GM18870 (cell line): ENCODE results near the gene PPTC7.
"Not testable (repeated sequence)": the region's sequence is repeated elsewhere in the genome, so short reads cannot be mapped to it uniquely, and the experiment has no call there.

Experiments
- ATAC-seq: cut with Tn5 transposase; IDR thresholded peaks from one replicate; pipeline ENCODE4 v1.9.1; 2021; ENCODE audit warnings: moderate library complexity; ENCODE audit not compliant: unreplicated experiment

PPTC7 gene

DNA sequence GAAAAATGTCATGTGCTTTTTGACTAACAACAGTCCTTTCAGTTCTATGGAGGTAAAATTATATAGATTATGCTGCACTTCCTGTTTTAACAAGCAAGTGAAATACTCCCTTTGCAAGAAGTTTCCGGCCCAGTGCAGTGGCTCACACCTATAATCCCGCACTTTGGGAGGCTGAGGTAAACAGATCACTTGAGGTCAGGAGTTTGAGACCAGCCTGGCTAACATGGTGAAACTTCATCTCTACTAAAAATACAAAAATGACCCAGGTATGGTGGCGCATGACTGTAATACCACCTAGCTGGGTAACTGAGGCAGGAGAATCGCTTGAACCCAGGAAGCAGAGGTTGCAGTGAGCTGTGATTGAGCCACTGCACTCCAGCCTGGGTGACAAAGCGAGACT, 20.7 kb downstream of the PPTC7 start:
- ATAC-seq, result not testable (repeated sequence)

- no peak for ATAC-seq
Observed at GRCh38 chr12:110561471-110562201, 21.5 kb downstream of the PPTC7 start.

DNA sequence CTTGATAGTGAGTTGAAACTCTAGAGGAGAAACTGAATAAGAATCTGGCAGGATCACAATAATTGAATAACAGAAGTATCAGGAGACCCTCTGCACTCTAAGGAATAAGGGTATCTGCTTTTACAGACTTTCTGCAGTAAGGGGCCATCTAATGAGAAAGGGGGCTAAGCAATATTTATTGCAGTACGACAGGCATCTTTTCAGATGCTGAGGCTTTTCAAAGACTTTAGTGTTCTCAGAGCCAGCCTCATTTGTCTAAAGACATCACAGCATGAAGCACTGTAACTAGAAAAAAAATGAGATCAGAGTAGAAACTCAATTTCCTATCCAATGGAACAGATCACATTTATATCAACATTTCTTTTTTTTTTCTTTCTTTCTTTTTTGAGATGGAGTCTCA, 22.2 kb downstream of the PPTC7 start:
- ATAC-seq, result no peak

DNA sequence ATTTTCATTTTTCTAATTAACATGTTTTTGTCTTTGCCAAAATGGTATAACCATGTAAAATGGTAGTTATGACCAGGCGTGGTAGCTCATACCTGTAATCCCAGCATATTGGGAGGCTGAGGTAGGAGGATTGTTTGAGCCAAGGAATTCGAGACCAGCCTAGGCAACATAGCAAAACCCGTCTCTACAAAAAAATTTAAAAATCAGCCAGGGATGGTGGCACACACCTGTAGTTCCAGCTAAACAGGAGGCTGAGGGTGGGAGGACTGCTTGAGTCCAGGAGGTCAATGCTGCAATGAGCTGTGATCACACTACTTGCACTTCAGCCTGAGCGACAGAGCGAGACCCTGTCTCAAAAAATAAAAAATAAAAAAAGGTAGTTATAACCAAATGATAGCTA, 23.1 kb downstream of the PPTC7 start:
- ATAC-seq, result no peak

- not testable (repeated sequence) for ATAC-seq
Observed at GRCh38 chr12:110558945-110559344, 24.2 kb downstream of the PPTC7 start.

- no peak for ATAC-seq
Observed at GRCh38 chr12:110557300-110557699, 25.8 kb downstream of the PPTC7 start.

DNA sequence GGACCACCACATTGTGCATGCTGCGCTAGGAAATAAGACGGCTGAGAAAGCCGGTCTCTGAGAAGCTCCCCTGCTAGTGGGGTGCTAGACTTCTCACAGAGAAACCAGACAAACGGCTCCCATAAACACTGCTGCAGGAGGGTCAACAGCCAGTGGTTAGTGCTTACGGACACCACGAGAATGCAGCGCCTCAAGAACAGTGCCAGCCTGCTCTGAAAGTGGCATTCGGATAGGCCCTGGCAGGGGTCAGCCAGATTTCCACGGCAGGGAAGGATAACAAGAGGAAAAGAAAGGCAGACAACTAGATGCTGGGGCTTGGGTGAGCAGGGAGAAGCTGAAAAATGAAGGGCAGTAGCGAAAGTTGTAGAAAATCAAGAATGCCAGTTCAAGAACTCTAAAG, 26.4 kb downstream of the PPTC7 start:
- ATAC-seq, result no peak

GRCh38 chr12:110555577-110556406, 27.3 kb downstream of the PPTC7 start:
- no peak for ATAC-seq

DNA sequence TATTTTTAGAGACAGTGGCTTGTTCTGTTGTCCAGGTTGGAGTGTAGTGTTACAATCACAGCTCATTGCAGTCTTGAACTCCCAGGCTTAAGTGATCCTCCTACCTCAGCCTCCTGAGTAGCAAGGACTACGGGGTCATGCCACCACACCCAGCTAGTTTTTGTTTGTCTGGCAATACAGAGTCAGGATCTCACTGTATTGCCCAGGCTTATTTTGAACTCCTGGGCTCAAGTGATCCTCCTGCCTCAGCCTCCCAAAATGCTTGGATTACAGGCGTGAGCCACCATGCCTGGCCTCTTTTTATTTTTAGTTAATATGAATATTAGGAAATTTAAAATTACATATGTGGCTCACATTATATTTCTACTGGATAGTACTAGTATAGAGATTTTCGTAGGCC, 28.9 kb downstream of the PPTC7 start:
- no peak for ATAC-seq

- ATAC-seq, result no peak
Observed at GRCh38 chr12:110550981-110551380, 32.1 kb downstream of the PPTC7 start.

- no peak for ATAC-seq
Observed at GRCh38 chr12:110549716-110550115, 33.4 kb downstream of the PPTC7 start.

- no peak for ATAC-seq
Observed at GRCh38 chr12:110548678-110549077, 34.4 kb downstream of the PPTC7 start.

- ATAC-seq, result no peak
Observed at GRCh38 chr12:110547090-110547489, 36.0 kb downstream of the PPTC7 start.

DNA sequence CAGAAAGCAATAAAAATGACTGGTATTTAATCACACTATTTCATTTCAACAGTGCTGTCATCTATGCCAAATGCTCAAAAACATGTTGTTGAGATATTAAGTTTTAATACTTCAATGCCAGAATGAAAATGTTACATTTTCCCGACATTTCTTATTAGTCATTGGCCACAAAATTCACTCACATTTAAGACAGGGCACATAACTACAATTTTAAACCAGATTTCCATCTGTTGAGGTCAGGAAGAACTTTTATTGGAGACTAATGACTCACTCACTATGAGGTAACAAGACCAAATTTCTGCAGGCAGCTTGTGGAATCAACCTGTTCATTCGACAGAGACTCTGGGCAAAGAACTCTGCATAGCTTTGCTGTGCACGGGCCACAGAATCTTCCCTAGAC, 36.8 kb downstream of the PPTC7 start:
- no peak for ATAC-seq

DNA sequence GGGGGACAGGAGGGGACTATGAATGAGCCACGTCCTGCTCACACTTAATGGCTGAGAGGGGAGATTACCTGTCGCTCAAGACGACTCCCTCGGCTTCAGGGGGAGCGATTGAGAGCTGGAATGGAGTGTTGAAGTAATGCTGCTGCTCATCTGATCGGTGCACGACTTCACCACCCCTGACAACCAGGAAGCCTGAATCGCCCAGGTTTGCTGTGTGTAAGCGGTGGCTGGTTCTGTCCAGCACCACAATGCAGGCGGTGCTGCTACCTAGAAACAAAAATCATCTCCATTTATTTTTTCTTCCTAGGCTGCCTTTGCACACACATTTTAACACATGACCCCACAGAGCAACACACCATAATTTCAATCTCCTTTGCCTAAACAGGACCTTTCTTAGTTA, 37.3 kb downstream of the PPTC7 start:
- ATAC-seq, result no peak

DNA sequence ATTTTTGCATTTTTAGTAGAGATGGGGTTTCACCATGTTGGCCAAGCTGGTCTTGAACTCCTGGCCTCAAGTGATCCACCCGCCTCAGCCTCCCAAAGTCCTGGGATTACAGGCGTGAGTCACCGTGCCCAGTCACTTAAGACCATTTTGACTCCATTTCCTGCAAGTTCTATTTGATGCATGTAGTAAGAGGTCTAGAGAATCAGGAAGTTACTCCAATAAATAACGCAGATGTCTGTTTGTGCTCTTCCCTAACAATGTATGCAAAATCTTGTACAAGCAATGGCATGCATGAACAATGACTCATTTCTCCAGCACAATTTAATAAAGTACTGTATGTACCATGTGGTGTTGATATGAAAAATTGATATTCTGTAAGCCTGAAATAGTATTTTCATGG, 37.9 kb downstream of the PPTC7 start:
- not testable (repeated sequence) for ATAC-seq

GRCh38 chr12:110543965-110544364, 39.2 kb downstream of the PPTC7 start:
- no peak for ATAC-seq

GRCh38 chr12:110543252-110543959, 39.7 kb downstream of the PPTC7 start:
- no peak for ATAC-seq

GRCh38 chr12:110540048-110540447, 43.1 kb downstream of the PPTC7 start:
- no peak for ATAC-seq

DNA sequence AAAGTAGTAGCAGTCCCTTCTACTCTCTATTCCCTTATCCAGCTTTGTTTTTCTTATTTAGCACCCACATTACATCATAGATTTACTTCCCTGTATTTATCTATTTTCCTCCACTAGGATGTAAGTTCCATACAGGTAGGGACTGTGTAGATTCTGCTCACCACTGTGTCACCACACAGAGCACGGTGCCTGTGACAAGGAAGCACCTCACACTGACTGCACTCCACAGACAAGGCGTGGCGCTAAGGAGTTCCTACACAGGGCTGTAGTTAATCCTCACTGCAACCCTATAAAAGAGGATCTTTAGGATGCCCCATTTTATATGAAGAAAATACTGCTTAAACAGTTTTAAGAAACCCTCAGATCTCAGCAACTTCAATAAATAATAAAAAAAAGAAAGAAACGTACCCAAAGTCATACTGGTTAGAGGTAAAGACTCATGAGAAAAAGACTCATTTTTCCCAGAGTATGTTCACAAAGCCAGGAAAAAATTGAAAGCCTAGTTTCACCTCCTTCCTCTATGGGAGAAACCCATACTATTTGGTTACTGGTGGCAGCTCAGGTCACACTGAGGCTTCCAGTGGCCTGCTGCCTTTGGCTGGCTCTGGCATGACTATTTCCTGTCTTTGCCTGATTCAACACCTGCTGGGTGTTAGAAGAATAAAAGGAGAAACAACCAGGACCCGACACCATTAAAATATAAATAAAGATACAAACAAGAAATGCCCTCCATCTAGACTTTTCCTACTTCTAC, 44.1 kb downstream of the PPTC7 start:
- ATAC-seq, result no peak
